Caki2 (cell line): ENCODE results near the gene CYP39A1. TPM values are rescaled to one million over a fixed set of nuclear protein-coding genes. Genes with fewer than 3 reads are reported as not detected.

Experiments used
- DNase-seq: peaks from one replicate; pipeline ENCODE4 v3.0.0-alpha.2; 2015; ENCODE audit warnings: low read depth
- in situ Hi-C: cut with HindIII; loops from 2 replicates; pipeline ENCODE4 v1.10.0; 2016; ENCODE audit warnings: low sequenced_read_pairs, low pct_unique_long_range_greater_than_20kb, mixed read lengths
- total RNA-seq: library from RNA; depleted of rRNA; stranded (reverse); fragments of >200 nt; shearing (Covaris generic); gene quantifications from 2 replicates; pipeline ENCODE4 v1.2.3, GENCODE V29; 2014; ENCODE audit warnings: low replicate concordance; rRNA removed

Gene CYP39A1
- total RNA-seq, 1 experiment from 2014 or later: 0.95 TPM

DNA sequence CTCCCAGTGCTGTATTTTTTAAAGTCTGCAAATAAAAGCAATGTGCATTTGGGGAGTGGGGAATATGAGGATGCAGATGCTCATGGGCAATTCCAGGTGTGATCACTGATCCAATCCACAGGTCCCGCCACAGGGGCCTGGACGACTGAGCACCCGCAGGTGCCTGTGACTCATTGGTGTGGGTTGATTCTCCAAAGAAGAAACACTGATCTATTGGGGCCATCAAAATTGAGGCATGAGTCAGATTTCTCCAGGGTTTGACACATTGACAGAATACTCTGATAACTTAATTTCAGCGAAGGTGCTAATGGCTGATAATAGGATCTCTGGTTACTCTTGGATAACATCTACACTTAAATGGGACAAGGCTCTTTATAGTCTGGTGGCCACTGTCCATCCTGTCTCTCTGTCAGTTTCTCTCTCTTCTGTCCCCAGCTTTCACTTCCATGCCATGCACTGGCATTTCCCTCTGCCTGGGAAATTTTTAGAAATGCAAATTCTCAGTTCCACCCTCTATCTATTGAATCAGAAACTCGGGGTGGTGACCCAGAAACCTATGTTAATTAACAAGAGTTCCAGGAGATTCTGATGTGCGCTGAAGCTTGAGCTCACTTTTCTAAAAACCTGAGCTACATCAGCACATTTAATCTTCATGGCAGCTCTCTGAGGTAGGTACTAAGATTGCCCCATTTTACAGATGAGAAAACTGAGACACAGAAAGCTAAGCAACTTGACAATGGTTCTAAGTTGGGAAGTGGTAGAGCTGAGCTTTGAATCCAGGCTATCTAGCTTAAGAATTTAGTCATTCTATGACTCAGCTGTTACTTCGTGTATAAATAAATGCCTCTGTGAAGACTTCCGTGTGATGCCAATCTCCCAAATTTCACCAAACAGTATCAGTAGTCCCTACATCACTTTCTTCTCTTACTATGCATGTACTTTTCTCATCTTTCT, 151.2 kb downstream of the CYP39A1 start:
- no peak for DNase-seq
- in situ Hi-C loops: no loop called here

GRCh38 chr6:46500382-46500781, 152.2 kb downstream of the CYP39A1 start:
- in situ Hi-C loops: no loop called here
- no peak for DNase-seq

Other genes starting within 250 kb of the CYP39A1 start
- gene RCAN2, start 161.4 kb downstream of the CYP39A1 start, total RNA-seq: 1.8 TPM in 1 of 2 replicates, not detected in the other
- 4.6 and 7.6 TPM in 2 replicates for gene SLC25A27, start 157 bp upstream of the CYP39A1 start, total RNA-seq
- not detected in 2 replicates for gene TDRD6, start 35.1 kb upstream of the CYP39A1 start, total RNA-seq
- 0.44 TPM in 1 of 2 replicates, not detected in the other for gene PLA2G7, start 82.6 kb upstream of the CYP39A1 start, total RNA-seq
- gene ANKRD66, start 94.1 kb upstream of the CYP39A1 start, total RNA-seq: not detected in 2 replicates
- gene MEP1A, start 140.6 kb upstream of the CYP39A1 start, total RNA-seq: not detected in 2 replicates